HepG2 (cell line): ENCODE results near the gene TEX14. TPM values are rescaled to one million over a fixed set of nuclear protein-coding genes. Genes with fewer than 3 reads are reported as not detected.

Experiments
- BHLHE40 ChIP-seq: IDR thresholded peaks from 2 replicates; pipeline ENCODE4 v1.6.1; 2011; ENCODE audit warnings: low read length, improper control_type of control experiment
- CBX1 ChIP-seq: IDR thresholded peaks from one replicate; pipeline ENCODE4 v1.6.1; 2016; ENCODE audit warnings: antibody characterized with exemption, low read depth
- E2F2 ChIP-seq: sonication (generic); formaldehyde crosslinking; IDR thresholded peaks from 2 replicates; pipeline ENCODE4 v1.4.0; 2020; ENCODE audit warnings: missing genetic modification reagents, borderline replicate concordance
- EHMT2 ChIP-seq: fragments of 200-600 bp; sonication (generic); IDR thresholded peaks from 2 replicates; pipeline ENCODE4 v1.7.0; 2017; ENCODE audit warnings: antibody characterized with exemption, low read depth, low read length, borderline replicate concordance
- ETV6 ChIP-seq: sonication (generic); formaldehyde crosslinking; conservative IDR thresholded peaks from 2 replicates; pipeline ENCODE4 v1.4.0; 2020; ENCODE audit warnings: missing genetic modification reagents
- FOXM1 ChIP-seq: sonication (generic); formaldehyde crosslinking; IDR thresholded peaks from 2 replicates; pipeline ENCODE4 v1.5.0; 2020; ENCODE audit warnings: missing genetic modification reagents
- GPBP1L1 ChIP-seq: sonication (generic); formaldehyde crosslinking; IDR thresholded peaks from 2 replicates; pipeline ENCODE4 v1.5.0; 2020; ENCODE audit warnings: mild to moderate bottlenecking, missing genetic modification reagents
- JUN ChIP-seq: sonication (generic); formaldehyde crosslinking; IDR thresholded peaks from 2 replicates; pipeline ENCODE4 v1.4.0; 2020; ENCODE audit warnings: mild to moderate bottlenecking, missing genetic modification reagents
- KDM5B ChIP-seq: sonication (generic); formaldehyde crosslinking; IDR thresholded peaks from 2 replicates; pipeline ENCODE4 v1.4.0; 2020; ENCODE audit warnings: missing genetic modification reagents, mild to moderate bottlenecking, borderline replicate concordance
- KLF15 ChIP-seq: sonication (generic); formaldehyde crosslinking; IDR thresholded peaks from 2 replicates; pipeline ENCODE4 v1.8.1; 2023; ENCODE audit warnings: borderline replicate concordance, mild to moderate bottlenecking, inconsistent platforms, missing genetic modification reagents, mixed read lengths
- MXI1 ChIP-seq: IDR thresholded peaks from 3 replicates; pipeline ENCODE4 v1.6.1; 2012; ENCODE audit warnings: low read depth, low read length, inconsistent platforms, borderline replicate concordance
- PCBP1 ChIP-seq: fragments of 200-400 bp; formaldehyde crosslinking; IDR thresholded peaks from 2 replicates; pipeline ENCODE4 v1.6.1; 2017; ENCODE audit warnings: mild to moderate bottlenecking, low read depth, low read length, borderline replicate concordance
- POLR2AphosphoS2 ChIP-seq: IDR thresholded peaks from 2 replicates; pipeline ENCODE4 v1.6.1; 2011; ENCODE audit warnings: low read depth, low read length, improper control_type of control experiment
- REST ChIP-seq, 2 experiments: IDR thresholded peaks; 2 replicates each; pipeline ENCODE4 v1.6.1; 2011 to 2012; ENCODE audit warnings: low read length in 2 of 2, borderline replicate concordance in 1 of 2, low read depth in 1 of 2, mild to moderate bottlenecking in 1 of 2, moderate library complexity in 1 of 2
- RNF2 ChIP-seq: fragments of 450-650 bp; conservative IDR thresholded peaks from 2 replicates; pipeline ENCODE4 v1.6.1; 2016; ENCODE audit warnings: low read depth
- TBX3 ChIP-seq: fragments of 450-650 bp; IDR thresholded peaks from 2 replicates; pipeline ENCODE4 v1.6.1; 2017; ENCODE audit warnings: antibody characterized with exemption, mild to moderate bottlenecking, inconsistent platforms, borderline replicate concordance
- ZNF644 ChIP-seq: IDR thresholded peaks from 2 replicates; pipeline ENCODE4 v1.6.1; 2016; ENCODE audit warnings: low read depth
- ZNF770 ChIP-seq: sonication (generic); formaldehyde crosslinking; IDR thresholded peaks from 2 replicates; pipeline ENCODE4 v1.5.0; 2020; ENCODE audit warnings: mild to moderate bottlenecking, missing genetic modification reagents
- ZNF788 ChIP-seq: sonication (generic); formaldehyde crosslinking; IDR thresholded peaks from 2 replicates; pipeline ENCODE4 v1.5.0; 2020; ENCODE audit warnings: mild to moderate bottlenecking, missing genetic modification reagents, borderline replicate concordance
- ZZZ3 ChIP-seq: sonication (generic); formaldehyde crosslinking; IDR thresholded peaks from 2 replicates; pipeline ENCODE4 v1.4.0; 2020; ENCODE audit warnings: missing genetic modification reagents, mild to moderate bottlenecking, borderline replicate concordance
- polyA plus RNA-seq, 8 experiments: library from polyadenylated mRNA; depleted of rRNA in 3 of 8; stranded (reverse) in 7 of 8; unstranded in 1 of 8; fragments of >200 nt; fragmentation: Illumina TruSeq in 4 of 8; extraction: Trizol in 4 of 8; gene quantifications; 2 replicates each; pipeline versions ENCODE4 v1.2.1 to v1.2.3, GENCODE V29; 2011 to 2016; ENCODE audit warnings: low read depth in 4 of 8, missing spikeins in 1 of 8, mixed read lengths in 1 of 8; ENCODE audit not compliant: insufficient read depth in 1 of 8
- total RNA-seq, 5 experiments: library from RNA; depleted of rRNA; stranded (reverse); fragments of >200 nt; fragmentation: Illumina TruSeq; extraction: Trizol; gene quantifications; 2 replicates each; pipeline ENCODE4 v1.2.3, GENCODE V29; 2016; ENCODE audit warnings: low read depth in 1 of 5

Gene TEX14
- total and polyA plus RNA-seq, 2 of the 13 experiments (the other 11 are each of a cell fraction or from before 2014, with no cell fraction given) = 0.04 to 0.07 TPM

GRCh38 chr17:58531661-58532554 is 159.9 kb downstream of the TEX14 start (continued):
- TF ChIP-seq REST (IDR thresholded peaks at IDR 0.05; ENCODE audit: borderline replicate concordance in 1 of 2, low read depth in 1 of 2, low read length in 2 of 2) = peak in 1 of 2 experiments; percentile 16; a peak in 2 of 4 replicates
- no peak for TF ChIP-seq ZZZ3
- TF ChIP-seq E2F2 = no peak
- no peak for TF ChIP-seq ZNF644
- TF ChIP-seq MXI1 = peak; percentile 17; the same call in 1 of the 3 replicates
- TF ChIP-seq ZNF770 = no peak
- no peak for TF ChIP-seq CBX1
- TF ChIP-seq RNF2 = no peak
- TF ChIP-seq BHLHE40 = no peak
- TF ChIP-seq TBX3 = no peak
- TF ChIP-seq JUN (CRISPR knock-in tag) = no peak
- no peak for TF ChIP-seq POLR2AphosphoS2
- TF ChIP-seq ETV6 (CRISPR knock-in tag) = no peak
- TF ChIP-seq ZNF788 (CRISPR knock-in tag) = no peak
- no peak for TF ChIP-seq EHMT2
- no peak for TF ChIP-seq GPBP1L1 (CRISPR knock-in tag)
- no peak for TF ChIP-seq FOXM1 (CRISPR knock-in tag)
- no peak for TF ChIP-seq KLF15 (CRISPR knock-in tag)
- no peak for TF ChIP-seq PCBP1
- no peak for TF ChIP-seq KDM5B
